OCI-LY3 (cell line): Measurements from ENCODE around the gene FOXS1.
A peak's percentile ranks its signal among the peaks of the same experiment; 100 is the strongest.

Experiments
- H2AFZ ChIP-seq: fragments of 200-600, 300-600 bp; shearing (Covaris generic); 2 replicates; pipeline ENCODE4 v1.6.0; 2014; ENCODE audit warnings: antibody characterized with exemption, low read depth, low read length
- H3K27ac ChIP-seq: fragments of 200-600, 300-600 bp; sonication (generic); 2 replicates; pipeline ENCODE4 v1.5.1; 2014; ENCODE audit warnings: mild to moderate bottlenecking, low read length, moderate library complexity, mixed read lengths
- H3K27me3 ChIP-seq: fragments of 200-600, 300-600 bp; sonication (generic); 2 replicates; pipeline ENCODE4 v1.6.1; 2014; ENCODE audit warnings: low read depth, low read length, mixed read lengths
- H3K36me3 ChIP-seq: fragments of 200-600, 300-600 bp; sonication (generic); replicated peaks from 2 replicates; pipeline ENCODE3; 2014; ENCODE audit warnings: low read depth, low read length, mixed read lengths
- H3K4me1 ChIP-seq: fragments of 300-600, 200-600 bp; sonication (generic); 2 replicates; pipeline ENCODE4 v1.6.1; 2014; ENCODE audit warnings: low read length, mixed read lengths
- H3K4me2 ChIP-seq: fragments of 200-600, 300-600 bp; sonication (generic); 2 replicates; pipeline ENCODE4 v1.6.1; 2014; ENCODE audit warnings: low read length, mixed read lengths
- H3K4me3 ChIP-seq: fragments of 300-600, 200-600 bp; sonication (generic); 2 replicates; pipeline ENCODE4 v1.5.1; 2014; ENCODE audit warnings: antibody characterized with exemption, mild to moderate bottlenecking, low read length, moderate library complexity
- H3K79me2 ChIP-seq: fragments of 300-600, 200-600 bp; shearing (Covaris generic); 2 replicates; pipeline ENCODE4 v1.6.1; 2014; ENCODE audit warnings: mild to moderate bottlenecking, low read length, mixed read lengths
- H3K9ac ChIP-seq: fragments of 300-600, 200-600 bp; shearing (Covaris generic); 2 replicates; pipeline ENCODE4 v1.6.0; 2014; ENCODE audit warnings: mild to moderate bottlenecking, low read length, moderate library complexity
- H3K9me3 ChIP-seq: fragments of 200-600, 300-600 bp; shearing (Covaris generic); 2 replicates; pipeline ENCODE4 v1.6.1; 2014; ENCODE audit warnings: low read length, mixed read lengths; ENCODE audit not compliant: insufficient read depth
- H4K20me1 ChIP-seq: fragments of 200-600, 300-600 bp; sonication (generic); 2 replicates; pipeline ENCODE4 v1.6.1; 2016; ENCODE audit warnings: low read length, mixed read lengths; ENCODE audit not compliant: insufficient read depth
- CTCF ChIP-seq: fragments of 200-600, 300-600 bp; sonication (generic); IDR thresholded peaks from 2 replicates; pipeline ENCODE4 v1.5.1; 2014; ENCODE audit warnings: antibody characterized with exemption, low read length, low read depth
- EZH2phosphoT487 ChIP-seq: fragments of 200-600 bp; shearing (Covaris generic); IDR thresholded peaks from 2 replicates; pipeline ENCODE4 v1.6.1; 2018; ENCODE audit warnings: antibody characterized with exemption, mixed run types, low read depth

The FOXS1 gene

GRCh38 chr20:31879143-31879987 is 34.0 kb upstream of the FOXS1 start:
- Histone ChIP-seq H3K79me2 (no peaks in the 10 kb centered on the region), H3K9ac (peak overlapping the region; percentile 62), H3K4me2 (peak overlapping the region; percentile 93), H3K4me1 (peaks cover 11% of the 10 kb centered on the region), H2AFZ (peak overlapping the region; percentile 81), H3K9me3 (no peaks in the 10 kb centered on the region), H3K36me3 (peaks cover 5% of the 10 kb centered on the region), H4K20me1 (no peaks in the 10 kb centered on the region), H3K4me3 (peak overlapping the region; percentile 92), H3K27me3 (no peaks in the 10 kb centered on the region), H3K27ac (no peak overlapping the region)
- TF ChIP-seq CTCF = no peak
- no peak for TF ChIP-seq EZH2phosphoT487

GRCh38 chr20:31877684-31878083 is 32.3 kb upstream of the FOXS1 start:
- Histone ChIP-seq H3K36me3 (peaks cover 5% of the 10 kb centered on the region), H3K4me3 (no peak overlapping the region), H2AFZ (no peak overlapping the region), H3K9me3 (no peaks in the 10 kb centered on the region), H3K27ac (no peak overlapping the region), H3K79me2 (no peaks in the 10 kb centered on the region), H3K4me1 (peaks cover 15% of the 10 kb centered on the region), H3K9ac (no peak overlapping the region), H3K4me2 (no peak overlapping the region), H3K27me3 (no peaks in the 10 kb centered on the region), H4K20me1 (no peaks in the 10 kb centered on the region)
- TF ChIP-seq CTCF (no peak), EZH2phosphoT487 (no peak)

GRCh38 chr20:31875671-31876070 is 30.3 kb upstream of the FOXS1 start:
- no peak overlapping the region for H2AFZ ChIP-seq
- H3K4me3 ChIP-seq = no peak overlapping the region
- H4K20me1 ChIP-seq = no peaks in the 10 kb centered on the region
- peaks cover 24% of the 10 kb centered on the region for H3K4me1 ChIP-seq
- peaks cover 5% of the 10 kb centered on the region for H3K36me3 ChIP-seq
- H3K27me3 ChIP-seq = no peaks in the 10 kb centered on the region
- no peak overlapping the region for H3K4me2 ChIP-seq
- H3K9me3 ChIP-seq = no peaks in the 10 kb centered on the region
- H3K27ac ChIP-seq = no peak overlapping the region
- no peak for TF ChIP-seq CTCF
- TF ChIP-seq EZH2phosphoT487 = no peak
- H3K79me2 ChIP-seq = peaks cover 5% of the 10 kb centered on the region
- H3K9ac ChIP-seq = no peak overlapping the region

GRCh38 chr20:31872406-31872805 is 27.0 kb upstream of the FOXS1 start:
- Histone ChIP-seq H3K4me1 (peaks cover 34% of the 10 kb centered on the region), H3K9me3 (no peaks in the 10 kb centered on the region), H3K27ac (no peak overlapping the region), H3K4me2 (no peak overlapping the region), H4K20me1 (no peaks in the 10 kb centered on the region), H3K4me3 (no peak overlapping the region), H3K79me2 (peaks cover 26% of the 10 kb centered on the region), H2AFZ (no peak overlapping the region), H3K9ac (no peak overlapping the region), H3K27me3 (no peaks in the 10 kb centered on the region), H3K36me3 (peaks cover 5% of the 10 kb centered on the region)
- TF ChIP-seq CTCF (no peak), EZH2phosphoT487 (no peak)
